ENCODE measurements around the gene CLEC4G. TPM values are rescaled to one million over a fixed set of nuclear protein-coding genes. Genes with fewer than 3 reads are reported as not detected.

CLEC4G gene
- total and polyA plus RNA-seq, 2 of the 13 experiments (the other 11 are each of a cell fraction or from before 2014, with no cell fraction given): not detected

DNA sequence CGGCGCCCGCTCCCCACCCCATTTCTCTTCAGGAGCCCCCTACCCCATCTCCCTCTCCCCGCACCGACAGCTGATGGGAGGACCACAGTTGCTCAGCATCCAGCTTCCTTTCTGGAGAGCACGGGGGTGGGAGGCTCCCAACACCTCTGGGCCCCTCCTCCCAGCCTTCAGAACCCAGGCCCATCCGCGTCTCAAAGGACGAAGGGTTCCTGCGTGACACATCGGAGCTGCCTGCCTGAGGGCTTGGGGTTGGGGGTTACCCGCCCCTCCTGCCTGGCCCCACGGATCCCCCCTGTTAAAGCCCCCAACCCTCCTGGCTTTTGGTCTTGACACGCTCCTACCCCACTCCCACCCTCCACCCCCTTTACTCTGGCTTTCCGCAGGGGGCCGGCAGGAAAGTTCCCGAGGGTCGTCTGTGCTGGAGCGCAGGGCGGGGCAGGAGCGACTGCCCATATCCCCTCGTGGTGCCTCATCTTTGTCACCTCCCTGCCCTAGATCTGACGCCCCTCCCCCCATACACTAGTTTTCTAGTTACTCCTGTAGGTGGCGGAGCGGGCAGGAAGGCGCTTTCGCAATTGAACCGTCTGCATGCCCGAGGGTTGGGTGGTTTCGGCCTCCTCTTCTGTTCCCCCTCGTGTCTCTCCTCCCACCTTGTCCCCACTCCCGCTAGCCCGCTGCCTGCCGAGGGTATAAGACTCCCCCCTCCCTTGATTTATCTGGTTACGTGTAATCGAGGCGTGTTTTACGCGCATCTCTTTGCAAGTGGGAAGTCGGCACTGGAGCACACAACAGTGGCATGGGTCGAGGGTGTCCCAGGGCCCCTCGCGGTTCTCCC is 50.4 kb downstream of the CLEC4G start (continued):
- TF ChIP-seq, protein P1, sequence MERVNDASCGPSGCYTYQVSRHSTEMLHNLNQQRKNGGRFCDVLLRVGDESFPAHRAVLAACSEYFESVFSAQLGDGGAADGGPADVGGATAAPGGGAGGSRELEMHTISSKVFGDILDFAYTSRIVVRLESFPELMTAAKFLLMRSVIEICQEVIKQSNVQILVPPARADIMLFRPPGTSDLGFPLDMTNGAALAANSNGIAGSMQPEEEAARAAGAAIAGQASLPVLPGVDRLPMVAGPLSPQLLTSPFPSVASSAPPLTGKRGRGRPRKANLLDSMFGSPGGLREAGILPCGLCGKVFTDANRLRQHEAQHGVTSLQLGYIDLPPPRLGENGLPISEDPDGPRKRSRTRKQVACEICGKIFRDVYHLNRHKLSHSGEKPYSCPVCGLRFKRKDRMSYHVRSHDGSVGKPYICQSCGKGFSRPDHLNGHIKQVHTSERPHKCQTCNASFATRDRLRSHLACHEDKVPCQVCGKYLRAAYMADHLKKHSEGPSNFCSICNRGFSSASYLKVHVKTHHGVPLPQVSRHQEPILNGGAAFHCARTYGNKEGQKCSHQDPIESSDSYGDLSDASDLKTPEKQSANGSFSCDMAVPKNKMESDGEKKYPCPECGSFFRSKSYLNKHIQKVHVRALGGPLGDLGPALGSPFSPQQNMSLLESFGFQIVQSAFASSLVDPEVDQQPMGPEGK (CRISPR knock-in tag; IDR thresholded peaks at IDR 0.05): peak; percentile 59; the same call in 1 of the 2 replicates
- TF ChIP-seq ZFP90 (CRISPR knock-in tag; IDR thresholded peaks at IDR 0.05; ENCODE audit: borderline replicate concordance): no peak
- TF ChIP-seq MLLT10 (CRISPR knock-in tag; IDR thresholded peaks at IDR 0.05): no peak
- TF ChIP-seq ZNF891 (CRISPR knock-in tag; IDR thresholded peaks at IDR 0.05): no peak
- peak; percentile 79 for TF ChIP-seq PRPF4 (IDR thresholded peaks at IDR 0.05; ENCODE audit: low read depth, low read length, poor library complexity, severe bottlenecking)
- no peak for TF ChIP-seq TGIF2 (CRISPR knock-in tag; IDR thresholded peaks at IDR 0.05)
- no peak for TF ChIP-seq ZNF496 (CRISPR knock-in tag; IDR thresholded peaks at IDR 0.05; ENCODE audit: insufficient replicate concordance)
- TF ChIP-seq, protein P2, sequence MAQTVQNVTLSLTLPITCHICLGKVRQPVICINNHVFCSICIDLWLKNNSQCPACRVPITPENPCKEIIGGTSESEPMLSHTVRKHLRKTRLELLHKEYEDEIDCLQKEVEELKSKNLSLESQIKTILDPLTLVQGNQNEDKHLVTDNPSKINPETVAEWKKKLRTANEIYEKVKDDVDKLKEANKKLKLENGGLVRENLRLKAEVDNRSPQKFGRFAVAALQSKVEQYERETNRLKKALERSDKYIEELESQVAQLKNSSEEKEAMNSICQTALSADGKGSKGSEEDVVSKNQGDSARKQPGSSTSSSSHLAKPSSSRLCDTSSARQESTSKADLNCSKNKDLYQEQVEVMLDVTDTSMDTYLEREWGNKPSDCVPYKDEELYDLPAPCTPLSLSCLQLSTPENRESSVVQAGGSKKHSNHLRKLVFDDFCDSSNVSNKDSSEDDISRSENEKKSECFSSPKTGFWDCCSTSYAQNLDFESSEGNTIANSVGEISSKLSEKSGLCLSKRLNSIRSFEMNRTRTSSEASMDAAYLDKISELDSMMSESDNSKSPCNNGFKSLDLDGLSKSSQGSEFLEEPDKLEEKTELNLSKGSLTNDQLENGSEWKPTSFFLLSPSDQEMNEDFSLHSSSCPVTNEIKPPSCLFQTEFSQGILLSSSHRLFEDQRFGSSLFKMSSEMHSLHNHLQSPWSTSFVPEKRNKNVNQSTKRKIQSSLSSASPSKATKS (CRISPR knock-in tag; IDR thresholded peaks at IDR 0.05): no peak
- TF ChIP-seq TEAD3 (CRISPR knock-in tag; optimal IDR thresholded peaks at IDR 0.05; ENCODE audit: borderline replicate concordance): peak; percentile 37
- TF ChIP-seq MAZ (IDR thresholded peaks at IDR 0.05; ENCODE audit: borderline replicate concordance, low read depth, low read length): peak; percentile 55; the same call in 1 of the 2 replicates
- TF ChIP-seq MAZ (CRISPR knock-in tag; IDR thresholded peaks at IDR 0.05; ENCODE audit: low read depth): no peak
- no peak for TF ChIP-seq ZNF207 (IDR thresholded peaks at IDR 0.05; ENCODE audit: borderline replicate concordance)
- TF ChIP-seq HDAC2 (CRISPR knock-in tag; IDR thresholded peaks at IDR 0.05): no peak
- TF ChIP-seq SMC3 (IDR thresholded peaks at IDR 0.05; ENCODE audit: low read length): peak; percentile 46; the same call in 1 of the 2 replicates
- no peak for TF ChIP-seq NBN (conservative IDR thresholded peaks at IDR 0.05)
- no peak for TF ChIP-seq DNMT1 (CRISPR knock-in tag; IDR thresholded peaks at IDR 0.05)
- peak; percentile 14 for TF ChIP-seq HNRNPK (IDR thresholded peaks at IDR 0.05; ENCODE audit: low read depth, low read length, poor library complexity, severe bottlenecking)
- peak; percentile 17; the same call in 1 of the 2 replicates for TF ChIP-seq HOXA3 (CRISPR knock-in tag; IDR thresholded peaks at IDR 0.05)
- no peak for TF ChIP-seq BHLHE40 (IDR thresholded peaks at IDR 0.05; ENCODE audit: low read length)
- no peak for TF ChIP-seq ZNF615 (CRISPR knock-in tag; IDR thresholded peaks at IDR 0.05; ENCODE audit: borderline replicate concordance)
- TF ChIP-seq, protein P3, sequence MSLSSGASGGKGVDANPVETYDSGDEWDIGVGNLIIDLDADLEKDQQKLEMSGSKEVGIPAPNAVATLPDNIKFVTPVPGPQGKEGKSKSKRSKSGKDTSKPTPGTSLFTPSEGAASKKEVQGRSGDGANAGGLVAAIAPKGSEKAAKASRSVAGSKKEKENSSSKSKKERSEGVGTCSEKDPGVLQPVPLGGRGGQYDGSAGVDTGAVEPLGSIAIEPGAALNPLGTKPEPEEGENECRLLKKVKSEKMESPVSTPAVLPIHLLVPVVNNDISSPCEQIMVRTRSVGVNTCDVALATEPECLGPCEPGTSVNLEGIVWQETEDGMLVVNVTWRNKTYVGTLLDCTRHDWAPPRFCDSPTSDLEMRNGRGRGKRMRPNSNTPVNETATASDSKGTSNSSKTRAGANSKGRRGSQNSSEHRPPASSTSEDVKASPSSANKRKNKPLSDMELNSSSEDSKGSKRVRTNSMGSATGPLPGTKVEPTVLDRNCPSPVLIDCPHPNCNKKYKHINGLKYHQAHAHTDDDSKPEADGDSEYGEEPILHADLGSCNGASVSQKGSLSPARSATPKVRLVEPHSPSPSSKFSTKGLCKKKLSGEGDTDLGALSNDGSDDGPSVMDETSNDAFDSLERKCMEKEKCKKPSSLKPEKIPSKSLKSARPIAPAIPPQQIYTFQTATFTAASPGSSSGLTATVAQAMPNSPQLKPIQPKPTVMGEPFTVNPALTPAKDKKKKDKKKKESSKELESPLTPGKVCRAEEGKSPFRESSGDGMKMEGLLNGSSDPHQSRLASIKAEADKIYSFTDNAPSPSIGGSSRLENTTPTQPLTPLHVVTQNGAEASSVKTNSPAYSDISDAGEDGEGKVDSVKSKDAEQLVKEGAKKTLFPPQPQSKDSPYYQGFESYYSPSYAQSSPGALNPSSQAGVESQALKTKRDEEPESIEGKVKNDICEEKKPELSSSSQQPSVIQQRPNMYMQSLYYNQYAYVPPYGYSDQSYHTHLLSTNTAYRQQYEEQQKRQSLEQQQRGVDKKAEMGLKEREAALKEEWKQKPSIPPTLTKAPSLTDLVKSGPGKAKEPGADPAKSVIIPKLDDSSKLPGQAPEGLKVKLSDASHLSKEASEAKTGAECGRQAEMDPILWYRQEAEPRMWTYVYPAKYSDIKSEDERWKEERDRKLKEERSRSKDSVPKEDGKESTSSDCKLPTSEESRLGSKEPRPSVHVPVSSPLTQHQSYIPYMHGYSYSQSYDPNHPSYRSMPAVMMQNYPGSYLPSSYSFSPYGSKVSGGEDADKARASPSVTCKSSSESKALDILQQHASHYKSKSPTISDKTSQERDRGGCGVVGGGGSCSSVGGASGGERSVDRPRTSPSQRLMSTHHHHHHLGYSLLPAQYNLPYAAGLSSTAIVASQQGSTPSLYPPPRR (CRISPR knock-in tag; IDR thresholded peaks at IDR 0.05; ENCODE audit: borderline replicate concordance): 0 out of 2 replicates have a peak, but pooled peaks have one; percentile 13
